ENCODE measurements around the gene ADARB2.

- TF ChIP-seq CTCF (IDR thresholded peaks at IDR 0.05; ENCODE audit: low read depth, low read length, poor library complexity, severe bottlenecking) (no peak), EZH2phosphoT487 (IDR thresholded peaks at IDR 0.05; ENCODE audit: borderline replicate concordance, low read length) (no peak)
Observed at GRCh38 chr10:1545524-1545923, 191.8 kb downstream of the ADARB2 start.

Data from DOHH2 (cell line).